ENCODE data around the gene FOXL1.

DNA sequence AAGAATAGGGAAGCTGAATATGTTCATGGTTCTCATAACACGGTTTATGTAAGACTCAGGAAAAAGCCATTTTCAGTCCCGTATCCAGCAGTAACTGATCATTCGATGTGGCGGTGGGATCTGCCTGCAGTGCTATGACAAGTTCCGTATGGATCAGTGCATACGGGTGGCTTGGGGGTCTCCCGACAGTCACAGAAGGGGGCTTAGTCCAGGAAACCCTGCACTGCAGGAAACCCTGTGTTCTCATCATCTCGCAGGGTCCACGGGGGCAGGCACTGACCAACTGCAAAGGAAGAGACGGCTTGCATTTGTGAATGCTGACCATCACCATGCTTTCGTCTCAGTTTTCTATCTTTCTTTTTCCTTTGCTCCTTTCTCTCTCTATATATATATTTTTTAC lies 31.1 kb upstream of the FOXL1 start:
- TF ChIP-seq CTCF (IDR thresholded peaks at IDR 0.05): no peak
- TF ChIP-seq POLR2A (IDR thresholded peaks at IDR 0.05): no peak
- TF ChIP-seq POLR2AphosphoS5 (IDR thresholded peaks at IDR 0.05; ENCODE audit: insufficient read depth in 1 of 2, low read depth in 1 of 2): no peak
